SKM-1 (cell line): Measurements from ENCODE around the gene MOCS1.

Experiments used
- DNase-seq: peaks from one replicate; lab custom pipeline; 2025; ENCODE audit not compliant: unreplicated experiment; lab: John Stamatoyannopoulos, UW

The MOCS1 gene

DNA sequence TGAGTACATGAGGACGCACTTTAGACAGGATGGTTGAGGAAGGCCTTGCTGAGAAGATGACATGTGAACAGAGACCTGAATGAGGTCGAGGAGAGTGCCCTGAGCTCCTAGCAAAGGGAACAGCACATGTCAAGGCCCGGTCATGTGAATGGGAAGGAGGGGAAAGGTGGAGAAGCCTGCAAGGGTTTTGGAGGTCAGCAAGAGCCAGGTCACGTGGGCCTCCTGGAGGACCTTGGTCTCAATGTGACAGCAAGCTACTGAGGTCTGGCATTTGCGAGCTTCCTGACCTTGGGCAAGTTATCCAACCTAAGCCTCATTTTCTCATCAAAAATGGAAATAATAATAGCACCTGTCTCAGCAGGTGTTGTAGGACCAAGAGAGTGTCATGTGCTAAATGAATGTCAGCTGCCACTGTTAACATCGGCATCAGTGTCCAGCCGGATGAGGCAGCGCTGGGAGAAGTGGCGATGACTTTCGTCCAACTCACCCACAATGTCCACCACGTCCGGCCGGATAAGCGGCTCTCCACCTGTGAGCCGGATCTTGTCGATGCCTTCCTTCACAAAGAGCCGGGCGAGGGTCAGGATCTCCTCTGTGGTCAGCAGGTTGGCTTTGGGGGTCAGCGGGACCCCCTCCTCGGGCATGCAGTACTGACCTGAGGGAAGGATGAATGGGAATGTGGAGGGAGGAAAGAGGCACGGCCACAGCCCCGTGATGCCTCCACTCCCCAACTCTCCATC is 8.9 kb downstream of the MOCS1 start:
- DNase-seq: no peak

- DNase-seq: no peak
These were observed 10.0 kb downstream of the MOCS1 start for GRCh38 chr6:39924283-39924682.

GRCh38 chr6:39923861-39924260 is 10.4 kb downstream of the MOCS1 start:
- no peak for DNase-seq

DNA sequence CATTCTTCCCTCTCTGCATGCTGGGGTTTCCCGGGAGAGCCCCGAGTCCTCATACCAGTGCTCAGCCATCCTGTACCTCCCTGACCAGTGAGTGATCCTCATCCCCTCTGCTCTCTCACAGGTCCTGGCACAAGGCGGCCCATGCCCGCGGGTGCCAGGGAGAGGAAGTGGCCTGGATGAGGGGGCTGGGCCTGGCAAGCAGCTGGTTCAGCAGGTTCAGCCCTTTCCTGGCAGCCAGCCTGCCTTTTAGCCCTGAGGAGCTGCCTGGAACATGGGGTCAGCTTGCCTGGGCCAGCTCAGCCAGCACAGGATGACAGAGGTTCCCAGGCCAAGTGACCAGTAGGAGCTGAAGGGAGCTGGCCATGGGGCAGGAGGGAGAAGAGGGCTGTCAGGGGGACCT is 10.9 kb downstream of the MOCS1 start:
- DNase-seq: no peak

DNA sequence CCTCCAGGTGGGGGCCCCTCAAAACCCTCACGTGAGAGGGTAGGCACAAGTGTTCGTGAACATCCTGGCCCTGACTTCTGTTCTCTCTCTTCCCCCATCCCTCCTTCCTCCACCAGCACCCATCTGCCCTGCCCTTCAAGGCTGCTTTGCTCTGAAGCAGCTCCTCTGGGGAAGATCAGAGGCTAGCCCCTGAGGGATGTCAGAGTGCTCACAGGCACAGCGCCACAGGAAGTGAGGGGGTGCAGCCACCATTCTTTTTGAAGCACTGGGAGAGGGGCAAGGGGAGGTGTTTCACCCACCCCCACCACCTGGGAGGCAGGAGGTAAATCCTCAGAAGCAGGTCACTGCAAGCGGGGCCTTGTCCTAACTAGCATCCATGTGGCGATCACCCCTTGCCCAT is 11.4 kb downstream of the MOCS1 start:
- no peak for DNase-seq

DNA sequence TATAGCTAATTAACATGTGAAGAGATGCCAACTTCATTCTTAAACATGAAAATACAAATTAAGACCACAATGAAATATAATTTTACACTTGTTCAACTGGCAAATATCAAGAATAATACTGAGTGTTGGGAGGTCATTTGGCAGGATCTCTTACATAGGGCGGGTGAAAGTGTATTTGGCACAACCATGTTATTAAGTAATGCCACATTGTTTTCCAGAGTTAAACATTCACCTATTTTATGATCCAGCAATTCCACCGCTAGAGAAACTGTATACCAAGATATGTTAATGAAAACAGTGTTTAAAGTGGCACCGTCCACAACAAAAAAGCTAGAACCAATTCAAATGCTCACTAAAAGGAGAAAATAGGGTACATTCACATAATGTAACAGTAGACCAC is 14.1 kb downstream of the MOCS1 start:
- no peak for DNase-seq

DNA sequence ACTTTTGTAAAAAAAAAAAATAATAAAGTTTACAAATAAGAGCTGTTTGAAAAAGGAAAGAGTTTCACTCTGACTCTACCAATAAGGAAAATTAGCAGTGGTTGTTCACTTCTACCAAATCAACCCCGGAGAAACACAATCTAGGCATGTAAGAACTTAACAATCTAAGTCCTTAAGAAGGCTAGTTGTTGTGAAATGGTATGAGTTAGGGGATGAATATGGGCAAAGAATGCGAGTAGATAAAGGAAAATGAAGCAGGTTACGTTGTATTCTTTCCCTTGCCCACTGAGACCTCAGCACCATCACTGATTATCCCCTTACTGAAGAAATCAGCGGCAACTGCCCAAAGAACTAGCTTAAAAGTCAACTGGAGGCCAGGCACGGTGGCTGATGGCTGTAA is 15.4 kb downstream of the MOCS1 start:
- DNase-seq: no peak

DNA sequence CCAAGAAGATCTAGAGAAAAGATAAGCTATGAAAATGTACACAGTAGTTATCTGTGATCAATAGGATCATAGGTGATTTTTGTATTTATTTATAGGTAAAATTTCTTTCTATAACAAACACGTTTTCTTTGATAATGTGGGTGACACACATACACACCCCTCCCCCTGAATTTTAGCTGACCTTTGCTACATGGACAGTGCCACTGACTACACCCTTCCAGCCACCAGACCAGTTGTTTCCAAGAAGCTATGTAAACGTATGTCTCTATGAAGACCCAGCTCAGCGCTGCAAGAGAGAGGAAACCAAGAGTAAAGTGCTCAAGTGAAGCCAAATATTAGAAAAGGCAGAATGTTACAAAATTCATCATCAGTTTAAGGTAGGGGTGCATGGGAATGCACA is 16.3 kb downstream of the MOCS1 start:
- no peak for DNase-seq

- DNase-seq: no peak
These were observed 16.9 kb downstream of the MOCS1 start for GRCh38 chr6:39917329-39917728.

DNA sequence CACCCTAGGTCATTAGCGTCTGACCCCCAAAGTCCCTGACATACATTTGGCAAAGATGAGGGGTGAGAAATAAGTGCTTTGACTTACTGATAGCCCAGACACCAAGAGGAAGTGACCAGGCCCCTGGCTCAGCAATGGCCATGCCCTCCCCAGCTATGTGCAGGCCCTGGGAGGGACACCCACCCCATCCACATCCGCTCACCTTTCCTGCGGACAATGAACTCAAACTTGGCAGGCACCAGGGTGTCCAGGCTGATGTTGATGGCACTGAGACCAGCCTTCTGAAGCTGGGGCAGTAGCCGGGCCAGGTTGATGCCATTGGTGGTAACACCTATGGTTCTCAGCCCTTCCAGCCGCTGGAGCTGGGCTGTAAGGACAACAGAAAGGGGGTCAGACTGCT is 18.4 kb downstream of the MOCS1 start:
- no peak for DNase-seq

DNA sequence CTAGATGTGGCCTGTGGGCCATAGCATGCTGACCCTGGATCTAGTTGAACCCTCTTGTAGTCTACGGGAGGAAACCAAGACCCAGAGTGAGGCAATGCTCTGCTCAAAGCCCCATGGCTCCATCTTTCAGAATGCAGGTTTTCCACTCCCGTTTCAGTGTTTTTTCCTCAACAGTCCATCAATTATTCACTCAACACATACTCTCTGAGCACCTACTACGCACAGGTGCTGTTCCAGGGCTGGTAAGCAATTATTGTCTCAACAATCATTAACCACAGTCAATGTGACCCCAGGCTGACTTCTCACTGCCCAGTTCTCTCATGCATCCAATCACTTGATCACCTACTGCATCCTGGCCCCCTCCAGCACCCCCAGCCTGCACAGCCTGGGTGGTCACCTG is 20.0 kb downstream of the MOCS1 start:
- DNase-seq: no peak

DNA sequence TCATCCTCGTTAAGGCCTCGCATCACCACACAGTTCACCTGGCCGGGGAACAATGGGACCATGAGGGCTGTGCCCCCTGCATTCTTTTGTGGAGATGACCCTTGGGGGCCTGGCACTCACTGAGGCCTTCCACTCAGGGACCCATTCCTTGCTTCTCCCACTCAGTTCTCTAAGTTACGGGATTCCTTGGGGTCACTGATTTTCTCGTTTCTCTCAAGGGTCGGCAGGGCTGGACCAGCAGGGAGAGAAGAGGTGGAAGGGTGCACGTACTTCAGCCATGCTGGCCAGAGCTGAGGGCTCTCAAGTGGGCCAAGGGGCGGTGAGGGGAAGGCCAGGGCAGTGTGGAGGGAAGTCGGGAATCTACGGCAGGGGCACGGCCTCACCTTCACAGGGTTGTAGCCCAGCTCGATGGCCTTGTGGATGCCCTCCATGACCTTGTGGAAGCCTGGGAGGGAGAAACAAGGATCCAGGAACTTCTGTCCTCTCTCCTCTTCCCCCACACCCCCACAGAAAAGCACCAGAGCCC is 20.8 kb downstream of the MOCS1 start:
- DNase-seq: no peak

DNA sequence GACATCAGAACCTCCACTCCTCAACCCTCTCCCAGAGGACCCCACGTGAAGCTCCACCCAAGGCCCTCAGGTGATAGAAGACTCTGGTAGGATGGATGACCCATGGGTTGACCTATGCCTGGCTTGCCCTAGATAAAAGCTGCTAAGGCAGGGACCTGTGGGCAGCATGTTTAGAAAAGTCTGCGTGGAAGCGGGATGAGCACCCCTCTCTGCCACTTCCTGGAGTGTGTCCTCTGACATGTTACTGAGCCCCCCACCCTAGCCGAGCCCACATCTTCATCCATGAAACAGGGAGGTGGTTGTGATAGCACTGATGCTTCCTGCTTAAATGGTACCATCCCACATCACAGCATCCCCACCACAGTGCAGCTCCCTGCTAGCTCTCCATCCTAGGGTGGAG is 21.8 kb downstream of the MOCS1 start:
- no peak for DNase-seq

DNA sequence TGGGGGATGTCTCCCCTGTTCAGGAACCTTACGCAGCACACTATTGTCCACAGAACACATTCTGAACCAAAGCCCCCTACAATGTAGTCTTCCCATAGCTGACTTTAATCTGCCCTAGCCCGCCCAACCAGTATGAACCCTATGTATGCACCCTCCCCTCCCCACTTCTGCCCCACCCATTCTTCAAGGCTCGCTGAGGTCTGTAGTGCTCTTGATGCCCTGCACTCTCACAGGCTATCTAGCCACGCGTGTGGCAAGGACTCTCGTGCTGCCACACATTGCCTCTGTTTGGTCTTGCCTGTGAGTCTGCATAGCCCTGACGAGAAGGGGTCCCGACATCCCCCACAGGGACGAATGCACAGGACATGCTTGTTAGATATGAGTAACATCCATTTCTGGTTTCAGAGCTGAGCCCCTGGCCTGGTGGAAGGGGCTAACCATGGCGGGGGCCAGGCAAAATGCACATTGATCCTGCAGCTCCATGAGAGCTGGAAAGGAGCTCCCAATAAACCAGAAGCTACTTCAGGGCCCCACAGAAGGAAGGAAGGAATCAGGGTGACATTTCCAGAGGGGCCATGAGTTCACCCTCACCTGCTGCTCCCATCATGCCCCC is 22.6 kb downstream of the MOCS1 start:
- no peak for DNase-seq

GRCh38 chr6:39910744-39911143 is 23.5 kb downstream of the MOCS1 start:
- no peak for DNase-seq

DNA sequence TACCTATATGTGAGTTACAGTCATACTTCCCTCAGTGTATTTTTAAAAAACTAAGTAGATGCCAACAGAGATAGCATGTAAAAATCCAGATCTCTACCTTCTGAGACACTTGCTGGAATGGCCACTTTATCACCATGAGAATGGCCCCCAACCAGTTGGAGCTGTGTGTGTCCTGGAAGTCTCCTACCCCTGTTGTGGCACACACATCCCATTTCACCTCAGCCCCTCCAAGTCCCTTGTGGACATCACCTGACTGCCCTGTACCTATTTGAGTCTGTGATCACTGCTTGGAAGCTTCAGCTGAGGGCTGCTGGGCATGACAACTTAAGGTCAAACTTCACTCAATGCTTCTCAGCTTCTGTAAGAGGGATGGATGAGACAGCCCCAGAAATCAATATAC is 24.1 kb downstream of the MOCS1 start:
- no peak for DNase-seq

- no peak for DNase-seq
These were observed 24.6 kb downstream of the MOCS1 start for GRCh38 chr6:39909701-39910100.

DNA sequence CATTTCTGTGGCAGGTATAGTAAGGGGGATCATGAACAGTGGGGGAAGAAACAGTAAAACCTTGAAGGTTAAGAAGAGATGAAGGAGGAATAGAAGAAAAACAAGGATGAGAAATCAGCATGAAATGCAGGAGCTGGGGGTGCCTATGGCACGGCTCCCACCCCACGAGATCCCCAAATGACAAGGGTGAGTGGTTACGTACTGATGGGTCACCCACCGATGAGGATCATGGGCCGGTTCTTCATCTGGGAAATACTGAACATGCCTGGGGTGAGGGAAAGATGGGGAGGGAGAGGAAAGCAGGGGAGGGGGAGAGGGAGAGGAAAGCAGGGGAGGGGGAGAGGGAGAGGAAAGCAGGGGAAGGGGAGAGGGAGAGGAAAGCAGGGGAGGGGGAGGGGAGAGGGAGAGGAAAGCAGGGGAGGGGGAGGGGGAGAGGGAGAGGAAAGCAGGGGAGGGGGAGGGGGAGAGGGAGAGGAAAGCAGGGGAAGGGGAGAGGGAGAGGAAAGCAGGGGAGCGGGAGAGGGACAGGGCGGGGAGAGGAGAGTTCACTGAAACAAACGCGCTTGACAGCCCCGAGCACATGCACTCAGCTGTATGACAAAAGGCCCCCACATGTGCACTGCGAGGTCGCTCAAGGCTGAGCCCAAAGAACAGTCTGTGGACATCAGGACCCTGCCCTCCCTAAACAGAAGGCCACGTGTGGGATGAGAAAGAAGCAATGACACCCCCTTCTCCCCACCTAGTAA is 25.3 kb downstream of the MOCS1 start:
- no peak for DNase-seq

GRCh38 chr6:39907871-39908575 is 26.2 kb downstream of the MOCS1 start:
- DNase-seq: no peak

- no peak for DNase-seq
These were observed 27.9 kb downstream of the MOCS1 start for GRCh38 chr6:39906318-39906761.

- DNase-seq: no peak
These were observed 28.7 kb downstream of the MOCS1 start for GRCh38 chr6:39905640-39905975.
